Naive thymus-derived CD4-positive, alpha-beta T cell (primary cell): ENCODE results near the gene TM7SF3. TPM values are rescaled to one million over a fixed set of nuclear protein-coding genes. Genes with fewer than 3 reads are reported as not detected.

Source experiments
- ATAC-seq: fragments of 150-1000 bp; cut with Tn5 transposase; 2 replicates; pipeline ENCODE4 v1.10.0; 2021; ENCODE audit warnings: mild to moderate bottlenecking, moderate library complexity
- CTCF ChIA-PET: fragments of 350-600 bp; sonication (Branson Sonifier 250); formaldehyde crosslinking; loops from one replicate; lab custom pipeline; 2021; ENCODE audit warnings: antibody characterized with exemption; lab: Charles Lee
- POLR2A ChIA-PET: fragments of 350-600 bp; sonication (Branson Sonifier 250); formaldehyde crosslinking; loops from one replicate; lab custom pipeline; 2021; ENCODE audit warnings: antibody characterized with exemption, inconsistent platforms; lab: Charles Lee
- DNase-seq, 9 donors: peaks; one replicate each; pipeline versions ENCODE4 v3.0.0 to v3.0.0-alpha.2; 2020 to 2022; ENCODE audit warnings: mixed read lengths in 1 of 9
- H3K27ac ChIP-seq: one replicate; pipeline ENCODE4 v1.7.0; 2013; ENCODE audit warnings: mild to moderate bottlenecking, low read depth, low read length, moderate library complexity
- H3K27me3 ChIP-seq, 2 donors: one replicate each; pipeline ENCODE4 v1.7.0; 2013; ENCODE audit warnings: low read length in 2 of 2, mild to moderate bottlenecking in 2 of 2, moderate library complexity in 2 of 2; ENCODE audit not compliant: control insufficient read depth in 2 of 2, insufficient read depth in 2 of 2
- H3K36me3 ChIP-seq, 3 experiments: 1 replicate in 2 of 3; 2 replicates in 1 of 3; pipeline ENCODE4 v1.7.0; 2013; ENCODE audit warnings: low read length in 3 of 3, mild to moderate bottlenecking in 3 of 3, moderate library complexity in 1 of 3; ENCODE audit not compliant: insufficient read depth in 3 of 3, control insufficient read depth in 2 of 3
- H3K4me1 ChIP-seq, 2 donors: one replicate each; pipeline ENCODE4 v1.7.0; 2013; ENCODE audit warnings: low read length in 2 of 2, mild to moderate bottlenecking in 2 of 2, moderate library complexity in 1 of 2; ENCODE audit not compliant: control insufficient read depth in 2 of 2, insufficient read depth in 2 of 2
- H3K4me3 ChIP-seq: 2 replicates; pipeline ENCODE4 v1.7.0; 2013; ENCODE audit warnings: mild to moderate bottlenecking, low read length
- H3K9me3 ChIP-seq, 3 experiments: 1 replicate in 2 of 3; 2 replicates in 1 of 3; pipeline ENCODE4 v1.7.0; 2013; ENCODE audit warnings: low read length in 3 of 3; ENCODE audit not compliant: control insufficient read depth in 2 of 3
- H3K27ac Mint-ChIP-seq, 9 donors: one replicate each; pipeline ENCODE4 v1.8.0; 2020 to 2022; ENCODE audit warnings: mixed read lengths in 9 of 9, mild to moderate bottlenecking in 8 of 9, moderate library complexity in 5 of 9, inconsistent platforms in 2 of 9
- H3K27me3 Mint-ChIP-seq, 5 donors: one replicate each; pipeline ENCODE4 v1.8.0; 2021 to 2022; ENCODE audit warnings: mixed read lengths in 5 of 5, mild to moderate bottlenecking in 1 of 5
- H3K36me3 Mint-ChIP-seq, 5 donors: one replicate each; pipeline ENCODE4 v1.8.0; 2020 to 2022; ENCODE audit warnings: mixed read lengths in 5 of 5, mild to moderate bottlenecking in 3 of 5, inconsistent platforms in 1 of 5
- H3K4me1 Mint-ChIP-seq, 7 donors: one replicate each; pipeline ENCODE4 v1.8.0; 2020 to 2022; ENCODE audit warnings: mixed read lengths in 7 of 7, mild to moderate bottlenecking in 3 of 7, inconsistent platforms in 1 of 7
- H3K4me3 Mint-ChIP-seq, 10 donors: one replicate each; pipeline ENCODE4 v1.8.0; 2020 to 2022; ENCODE audit warnings: mild to moderate bottlenecking in 10 of 10, mixed read lengths in 10 of 10, moderate library complexity in 6 of 10, inconsistent platforms in 2 of 10
- H3K9me3 Mint-ChIP-seq, 11 donors: one replicate each; pipeline ENCODE4 v1.8.0; 2020 to 2022; ENCODE audit warnings: mixed read lengths in 11 of 11, mild to moderate bottlenecking in 4 of 11, inconsistent platforms in 1 of 11, moderate library complexity in 1 of 11
- intact Hi-C, 2 donors: fragments of 100-400 bp; cut with micrococcal nuclease; formaldehyde crosslinking; loops; one replicate each; pipeline ENCODE4 v1.15.1; 2023
- polyA plus RNA-seq, 2 donors: library from polyadenylated mRNA; unstranded; fragments of 300-500 nt; fragmentation: Illumina TruSeq; gene quantifications; one replicate each; pipeline ENCODE4 v1.2.3, GENCODE V29; 2021
- total RNA-seq, 6 experiments: library from RNA in 5 of 6; stranded (reverse) in 5 of 6; gene quantifications; 1 replicate in 5 of 6; 2 replicates in 1 of 6; pipeline ENCODE4 v1.2.3 and lab custom pipeline; 2021 to 2026

The TM7SF3 gene
- total and polyA plus RNA-seq, 7 experiments from 2014 or later: 24.4 to 61.7 (median 33.0) TPM

GRCh38 chr12:26928661-26929060 lies 85.5 kb downstream of the TM7SF3 start:
- Mint-ChIP-seq H3K9me3 (no peaks in the 10 kb centered on the region), H3K4me1 (peaks cover 11 to 40% (median 30%) of the 10 kb centered on the region in 7 donors), H3K27me3 (no peaks in the 10 kb centered on the region), H3K27ac (no peak overlapping the region), H3K36me3 (peaks cover 9 to 55% (median 35%) of the 10 kb centered on the region in 5 donors), H3K4me3 (no peak overlapping the region)
- POLR2A ChIA-PET: no interaction called here
- H3K27me3 ChIP-seq: no peaks in the 10 kb centered on the region
- no peak for ATAC-seq
- intact Hi-C loops: no loop called here
- H3K4me1 ChIP-seq: peaks cover 0 to 8% of the 10 kb centered on the region in 2 donors
- no peak for DNase-seq
- H3K9me3 ChIP-seq: no peaks in the 10 kb centered on the region
- H3K36me3 ChIP-seq: peaks cover 0 to 22% (median 4%) of the 10 kb centered on the region in 3 experiments
- CTCF ChIA-PET: no interaction called here
- no peak overlapping the region for H3K27ac ChIP-seq
- no peak overlapping the region for H3K4me3 ChIP-seq

Other genes starting within 250 kb of the TM7SF3 start
- 10 to 100 TPM; 44.9 to 71.5 (median 59.2) TPM for gene ITPR2, start 181.2 kb downstream of the TM7SF3 start, total RNA-seq
- gene ITPR2, start 181.2 kb downstream of the TM7SF3 start, polyA plus RNA-seq: 10 to 100 TPM; 11.3 to 15.5 TPM
- gene INTS13, start 76.4 kb downstream of the TM7SF3 start, total RNA-seq: 10 to 100 TPM; 13.2 to 46.7 (median 19.0) TPM
- 10 to 100 TPM; 18.5 to 25.8 TPM for gene INTS13, start 76.4 kb downstream of the TM7SF3 start, polyA plus RNA-seq
- gene FGFR1OP2, start 75.9 kb downstream of the TM7SF3 start, total RNA-seq: 10 to 100 TPM; 35.6 to 84.0 (median 79.0) TPM
- 10 to 100 TPM; 80.7 to 90.3 TPM for gene FGFR1OP2, start 75.9 kb downstream of the TM7SF3 start, polyA plus RNA-seq
- 10 to 100 TPM; 42.4 to 93.5 (median 72.9) TPM for gene MED21, start 8.2 kb upstream of the TM7SF3 start, total RNA-seq
- gene MED21, start 8.2 kb upstream of the TM7SF3 start, polyA plus RNA-seq: 10 to 100 TPM; 12.0 to 16.4 TPM
- not detected for gene C12orf71, start 68.2 kb upstream of the TM7SF3 start, total RNA-seq
- not detected for gene C12orf71, start 68.2 kb upstream of the TM7SF3 start, polyA plus RNA-seq
- 10 to 100 TPM; 16.2 to 22.8 (median 21.2) TPM for gene STK38L, start 229.9 kb upstream of the TM7SF3 start, total RNA-seq
- 10 to 100 TPM in 1 of 2 donors, 1 to 10 TPM in 1; 7.2 to 11.2 TPM for gene STK38L, start 229.9 kb upstream of the TM7SF3 start, polyA plus RNA-seq